Measurements from ENCODE around the gene FBLN7. TPM values are rescaled to one million over a fixed set of nuclear protein-coding genes. Genes with fewer than 3 reads are reported as not detected.

Gene FBLN7, protein sequence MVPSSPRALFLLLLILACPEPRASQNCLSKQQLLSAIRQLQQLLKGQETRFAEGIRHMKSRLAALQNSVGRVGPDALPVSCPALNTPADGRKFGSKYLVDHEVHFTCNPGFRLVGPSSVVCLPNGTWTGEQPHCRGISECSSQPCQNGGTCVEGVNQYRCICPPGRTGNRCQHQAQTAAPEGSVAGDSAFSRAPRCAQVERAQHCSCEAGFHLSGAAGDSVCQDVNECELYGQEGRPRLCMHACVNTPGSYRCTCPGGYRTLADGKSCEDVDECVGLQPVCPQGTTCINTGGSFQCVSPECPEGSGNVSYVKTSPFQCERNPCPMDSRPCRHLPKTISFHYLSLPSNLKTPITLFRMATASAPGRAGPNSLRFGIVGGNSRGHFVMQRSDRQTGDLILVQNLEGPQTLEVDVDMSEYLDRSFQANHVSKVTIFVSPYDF
- total RNA-seq, result 1 to 10 TPM in 1 of 3 donors, under 1 TPM in 2; 0.72 to 2.2 (median 0.94) TPM
- long read RNA-seq, donor 1, partial matches to known transcripts, result 1 of 3 reads
- long read RNA-seq, donor 1, other reads (novel, unspliced or antisense), result 0 of 3 reads
- long read RNA-seq, donor 2, result 0 reads

DNA sequence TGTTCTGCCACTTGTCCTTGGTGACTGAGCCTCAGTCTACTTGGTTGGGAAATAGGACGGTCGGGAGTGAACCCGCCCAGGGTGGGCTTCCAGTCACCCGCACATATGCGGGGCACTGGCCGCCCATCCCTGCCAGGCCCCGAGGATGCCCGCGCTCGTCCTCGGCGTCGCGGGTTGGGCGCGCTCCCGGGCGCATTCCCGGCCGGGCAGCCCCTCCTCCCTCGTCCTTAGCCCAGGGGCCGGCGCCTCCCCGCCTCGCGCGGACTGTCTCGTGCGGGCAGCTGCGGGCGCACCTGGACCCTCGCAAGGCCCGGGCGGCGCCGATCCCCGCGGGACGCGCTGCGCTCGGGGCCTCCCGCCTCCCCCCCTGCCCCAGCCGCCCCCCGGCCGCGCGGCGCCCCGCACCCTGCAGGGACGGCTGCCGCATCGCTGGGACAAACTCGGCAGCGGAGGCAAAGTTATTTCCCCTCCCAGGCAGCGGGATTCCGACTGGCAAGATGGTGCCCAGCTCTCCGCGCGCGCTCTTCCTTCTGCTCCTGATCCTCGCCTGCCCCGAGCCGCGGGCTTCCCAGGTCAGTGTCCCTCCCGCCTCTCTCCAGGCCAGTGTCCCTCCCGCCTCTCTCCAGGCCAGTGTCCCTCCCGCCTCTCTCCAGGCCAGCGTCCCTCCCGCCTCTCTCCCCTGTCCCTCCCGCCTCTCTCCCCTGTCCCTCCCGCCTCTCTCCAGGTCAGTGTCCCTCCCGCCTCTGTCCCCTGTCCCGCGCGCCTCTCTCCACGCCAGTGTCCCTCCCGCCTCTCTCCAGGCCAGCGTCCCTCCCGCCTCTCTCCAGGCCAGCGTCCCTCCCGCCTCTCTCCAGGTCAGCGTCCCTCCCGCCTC is at the start of gene FBLN7:
Gene FBLN7 (plus strand): TSS at position 227 of the 874 bp plus-strand sequence. CDS start 271 bp downstream, at position 498.
- intact Hi-C loops (cut with DNase I, micrococcal nuclease), result no loop called here
- DNase-seq (no peak), ATAC-seq (peak; percentile 53)
- Histone ChIP-seq H3K4me1 (ENCODE audit: low read depth) (peaks cover 3% of the 10 kb centered on the region), H3K4me3 (no peak within 1 kb of the TSS), H3K36me3 (ENCODE audit: low read depth) (no peaks in the 10 kb centered on the region), H3K9me3 (no peaks in the 10 kb centered on the region)
- TF ChIP-seq, protein P1, sequence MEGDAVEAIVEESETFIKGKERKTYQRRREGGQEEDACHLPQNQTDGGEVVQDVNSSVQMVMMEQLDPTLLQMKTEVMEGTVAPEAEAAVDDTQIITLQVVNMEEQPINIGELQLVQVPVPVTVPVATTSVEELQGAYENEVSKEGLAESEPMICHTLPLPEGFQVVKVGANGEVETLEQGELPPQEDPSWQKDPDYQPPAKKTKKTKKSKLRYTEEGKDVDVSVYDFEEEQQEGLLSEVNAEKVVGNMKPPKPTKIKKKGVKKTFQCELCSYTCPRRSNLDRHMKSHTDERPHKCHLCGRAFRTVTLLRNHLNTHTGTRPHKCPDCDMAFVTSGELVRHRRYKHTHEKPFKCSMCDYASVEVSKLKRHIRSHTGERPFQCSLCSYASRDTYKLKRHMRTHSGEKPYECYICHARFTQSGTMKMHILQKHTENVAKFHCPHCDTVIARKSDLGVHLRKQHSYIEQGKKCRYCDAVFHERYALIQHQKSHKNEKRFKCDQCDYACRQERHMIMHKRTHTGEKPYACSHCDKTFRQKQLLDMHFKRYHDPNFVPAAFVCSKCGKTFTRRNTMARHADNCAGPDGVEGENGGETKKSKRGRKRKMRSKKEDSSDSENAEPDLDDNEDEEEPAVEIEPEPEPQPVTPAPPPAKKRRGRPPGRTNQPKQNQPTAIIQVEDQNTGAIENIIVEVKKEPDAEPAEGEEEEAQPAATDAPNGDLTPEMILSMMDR (IDR thresholded peaks at IDR 0.05), result no peak

DNA sequence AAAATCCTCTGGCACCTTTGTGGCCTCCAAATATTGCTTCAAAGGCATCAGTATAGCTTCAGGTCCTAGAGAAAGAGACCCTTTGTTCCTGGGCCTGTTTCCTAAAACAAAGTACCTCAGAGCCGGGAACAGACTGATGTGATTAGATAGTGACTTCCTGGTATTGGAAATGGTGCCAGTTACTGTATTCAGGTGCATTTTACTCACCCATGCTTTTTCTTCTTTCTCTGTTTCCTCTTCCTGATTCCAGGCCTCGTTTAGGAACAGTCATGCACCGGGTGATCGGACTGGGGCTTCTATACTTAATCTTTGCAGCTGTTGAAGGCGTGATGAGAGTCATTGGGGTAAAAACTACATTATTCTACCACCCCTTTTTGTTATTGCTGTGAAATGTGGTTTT is 48.8 kb upstream of the FBLN7 start:
- intact Hi-C loops (cut with DNase I, micrococcal nuclease), result no loop called here
- TF ChIP-seq, protein P1 (IDR thresholded peaks at IDR 0.05), result no peak
- Histone ChIP-seq H3K9me3 (no peaks in the 10 kb centered on the region), H3K4me3 (no peak overlapping the region), H3K4me1 (ENCODE audit: low read depth) (no peaks in the 10 kb centered on the region), H3K36me3 (ENCODE audit: low read depth) (peaks cover 4% of the 10 kb centered on the region)
- DNase-seq (no peak), ATAC-seq (no peak)

DNA sequence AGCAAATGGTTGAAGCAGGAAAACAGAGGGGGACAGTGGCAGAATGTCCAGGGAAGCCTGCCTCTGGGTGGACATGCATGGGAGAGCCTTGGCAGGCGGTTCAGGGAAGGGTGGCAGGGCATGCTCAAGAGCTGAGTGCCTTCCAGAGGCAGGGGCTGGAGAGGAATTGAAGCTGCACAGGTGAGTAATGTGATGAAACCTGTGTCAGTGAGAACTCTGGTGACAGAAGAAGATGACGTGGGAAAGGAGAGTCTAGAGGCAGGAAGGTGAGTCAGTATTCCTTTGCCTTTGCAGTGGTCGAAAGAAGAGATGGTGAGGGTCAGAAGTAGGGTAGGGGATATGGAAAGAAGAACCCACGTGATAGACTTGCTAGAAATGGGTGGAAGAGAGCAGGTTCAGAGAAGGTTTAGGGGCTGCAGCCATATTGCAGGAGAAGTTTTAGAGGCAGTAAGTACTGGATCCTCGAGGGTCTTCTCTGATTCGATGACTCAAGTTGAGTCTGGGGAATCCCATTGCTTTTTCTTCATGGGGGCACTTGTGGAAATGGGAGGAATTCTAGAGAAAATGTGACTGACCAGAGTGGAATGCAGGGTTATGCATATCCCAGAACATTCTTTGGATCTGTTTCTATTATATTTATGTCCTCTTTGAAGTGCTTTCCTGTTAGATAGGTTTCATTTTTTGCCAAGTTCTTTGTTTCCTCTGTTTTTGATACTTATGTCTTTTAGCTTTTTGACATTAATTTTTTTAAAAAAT is 45.7 kb upstream of the FBLN7 start:
- intact Hi-C loops (cut with DNase I, micrococcal nuclease), result no loop called here
- TF ChIP-seq, protein P1 (IDR thresholded peaks at IDR 0.05), result no peak
- ATAC-seq (no peak), DNase-seq (no peak)
- H3K9me3 ChIP-seq, result no peaks in the 10 kb centered on the region
- peaks cover 4% of the 10 kb centered on the region for H3K36me3 ChIP-seq (ENCODE audit: low read depth)
- no peak overlapping the region for H3K4me3 ChIP-seq
- no peaks in the 10 kb centered on the region for H3K4me1 ChIP-seq (ENCODE audit: low read depth)

DNA sequence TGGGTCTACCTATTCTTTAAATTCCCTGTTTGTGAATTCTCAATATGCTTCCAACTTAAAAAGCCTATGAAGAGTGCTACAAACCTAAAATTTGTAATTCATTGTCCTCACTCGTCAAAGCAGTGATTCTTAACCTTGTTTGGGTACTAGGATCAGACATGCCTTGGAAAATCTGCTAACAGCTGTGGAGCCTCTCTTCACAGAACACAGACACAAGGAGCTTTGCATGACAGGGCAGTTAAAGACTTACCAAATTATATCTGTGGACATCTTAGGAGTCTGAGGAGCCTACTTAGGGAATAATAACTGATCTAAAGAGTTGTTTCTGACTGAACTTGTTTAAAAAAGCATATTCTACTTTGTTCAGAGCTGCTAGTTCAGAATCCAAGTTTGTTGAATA is 45.0 kb upstream of the FBLN7 start:
- no peak for ATAC-seq
- H3K9me3 ChIP-seq, result no peaks in the 10 kb centered on the region
- intact Hi-C loops (cut with DNase I, micrococcal nuclease), result no loop called here
- TF ChIP-seq, protein P1 (IDR thresholded peaks at IDR 0.05), result no peak
- no peaks in the 10 kb centered on the region for H3K4me1 ChIP-seq (ENCODE audit: low read depth)
- no peak overlapping the region for H3K4me3 ChIP-seq
- DNase-seq, result no peak
- H3K36me3 ChIP-seq (ENCODE audit: low read depth), result peaks cover 4% of the 10 kb centered on the region

DNA sequence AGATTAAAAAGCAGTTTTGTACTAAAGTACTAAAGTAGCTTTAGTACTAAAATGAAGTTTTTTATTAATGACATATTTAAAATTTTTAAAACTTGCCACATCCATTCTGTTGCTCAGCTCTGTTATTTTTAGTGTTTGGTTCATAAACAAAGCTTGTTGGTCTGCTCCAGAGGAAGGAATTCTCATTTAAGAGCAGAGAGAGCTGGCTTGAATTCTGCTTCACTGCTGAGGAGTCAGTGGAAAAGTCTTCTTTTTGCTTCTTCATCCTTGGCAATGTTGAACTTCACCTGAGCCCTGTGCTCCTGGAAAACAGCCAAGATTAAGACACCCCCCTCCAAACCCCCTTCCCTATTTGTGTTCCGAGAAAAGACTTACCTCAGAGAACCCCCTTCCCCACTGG is 42.5 kb upstream of the FBLN7 start:
- no peaks in the 10 kb centered on the region for H3K4me1 ChIP-seq (ENCODE audit: low read depth)
- ATAC-seq (no peak), DNase-seq (no peak)
- H3K36me3 ChIP-seq (ENCODE audit: low read depth), result no peaks in the 10 kb centered on the region
- intact Hi-C loops (cut with DNase I, micrococcal nuclease), result no loop called here
- H3K4me3 ChIP-seq, result no peak overlapping the region
- TF ChIP-seq, protein P1 (IDR thresholded peaks at IDR 0.05), result no peak
- no peaks in the 10 kb centered on the region for H3K9me3 ChIP-seq
